Astrocyte (in vitro differentiated cells and primary cell): ENCODE measurements around the gene AKAP11. TPM values are rescaled to one million over a fixed set of nuclear protein-coding genes. Genes with fewer than 3 reads are reported as not detected.

Experiments
- DNase-seq: peaks from one replicate; pipeline ENCODE4 v3.0.0-alpha.2; 2010; ENCODE audit warnings: low read depth
- FAIRE-seq: peaks from 2 replicates; lab custom pipeline; 2011; peaks lifted over from hg19 to GRCh38; lab: Jason Lieb, UNC
- H2AFZ ChIP-seq: 2 replicates; pipeline ENCODE4 v1.6.0; 2012; ENCODE audit warnings: low read depth, low read length, inconsistent platforms
- H3K27ac ChIP-seq: 2 replicates; pipeline ENCODE4 v1.5.1; 2011; ENCODE audit warnings: low read depth, low read length, inconsistent platforms
- H3K27me3 ChIP-seq: 2 replicates; pipeline ENCODE4 v1.6.0; 2011; ENCODE audit warnings: low read length, inconsistent platforms; ENCODE audit not compliant: insufficient read depth
- H3K36me3 ChIP-seq: 2 replicates; pipeline ENCODE4 v1.5.1; 2011; ENCODE audit warnings: low read length, inconsistent platforms; ENCODE audit not compliant: insufficient read depth
- H3K4me1 ChIP-seq: 2 replicates; pipeline ENCODE4 v1.5.1; 2011; ENCODE audit warnings: low read length, inconsistent platforms; ENCODE audit not compliant: insufficient read depth
- H3K4me2 ChIP-seq: 2 replicates; pipeline ENCODE4 v1.6.0; 2012; ENCODE audit warnings: low read length, inconsistent platforms
- H3K4me3 ChIP-seq: 2 replicates; pipeline ENCODE4 v1.5.1; 2011; ENCODE audit warnings: low read depth, mild to moderate bottlenecking, low read length, inconsistent platforms; ENCODE audit not compliant: insufficient read depth
- H3K79me2 ChIP-seq: 2 replicates; pipeline ENCODE4 v1.6.0; 2012; ENCODE audit warnings: mild to moderate bottlenecking, low read length, inconsistent platforms; ENCODE audit not compliant: insufficient read depth
- H3K9ac ChIP-seq: 2 replicates; pipeline ENCODE4 v1.6.0; 2012; ENCODE audit warnings: mild to moderate bottlenecking, low read length, inconsistent platforms
- H3K9me3 ChIP-seq: 2 replicates; pipeline ENCODE4 v1.5.1; 2012; ENCODE audit warnings: low read depth, mild to moderate bottlenecking, low read length, inconsistent platforms; ENCODE audit not compliant: insufficient read depth
- H4K20me1 ChIP-seq: 2 replicates; pipeline ENCODE4 v1.6.0; 2012; ENCODE audit warnings: low read length, inconsistent platforms; ENCODE audit not compliant: insufficient read depth
- H3K27ac Mint-ChIP-seq: one replicate; pipeline ENCODE4 v1.8.0; 2021; ENCODE audit warnings: mild to moderate bottlenecking, mixed read lengths; ENCODE audit not compliant: unreplicated experiment
- H3K27me3 Mint-ChIP-seq: one replicate; pipeline ENCODE4 v1.8.0; 2021; ENCODE audit warnings: low read depth, mixed read lengths; ENCODE audit not compliant: unreplicated experiment
- H3K36me3 Mint-ChIP-seq: one replicate; pipeline ENCODE4 v1.8.0; 2021; ENCODE audit warnings: low read depth, mixed read lengths; ENCODE audit not compliant: unreplicated experiment
- H3K4me1 Mint-ChIP-seq: one replicate; pipeline ENCODE4 v1.8.0; 2021; ENCODE audit warnings: low read depth, mixed read lengths; ENCODE audit not compliant: unreplicated experiment
- H3K4me3 Mint-ChIP-seq: one replicate; pipeline ENCODE4 v1.8.0; 2021; ENCODE audit warnings: mild to moderate bottlenecking, moderate library complexity, mixed read lengths; ENCODE audit not compliant: unreplicated experiment
- H3K9me3 Mint-ChIP-seq: one replicate; pipeline ENCODE4 v1.8.0; 2021; ENCODE audit warnings: mild to moderate bottlenecking, mixed read lengths; ENCODE audit not compliant: unreplicated experiment
- CTCF ChIP-seq: IDR thresholded peaks from 2 replicates; pipeline ENCODE4 v1.5.1; 2011; ENCODE audit warnings: low read depth, mild to moderate bottlenecking, inconsistent platforms, low read length, moderate library complexity; ENCODE audit not compliant: insufficient read depth
- EZH2 ChIP-seq: IDR thresholded peaks from 2 replicates; pipeline ENCODE4 v1.6.1; 2012; ENCODE audit warnings: mild to moderate bottlenecking, low read length, inconsistent platforms; ENCODE audit not compliant: insufficient read depth
- total RNA-seq: library from RNA; stranded (reverse); gene quantifications from 2 replicates; pipeline ENCODE4 v1.2.1, GENCODE V29; 2021

AKAP11 gene
- total RNA-seq, 1 donor from 2014 or later = 29.7 TPM

DNA sequence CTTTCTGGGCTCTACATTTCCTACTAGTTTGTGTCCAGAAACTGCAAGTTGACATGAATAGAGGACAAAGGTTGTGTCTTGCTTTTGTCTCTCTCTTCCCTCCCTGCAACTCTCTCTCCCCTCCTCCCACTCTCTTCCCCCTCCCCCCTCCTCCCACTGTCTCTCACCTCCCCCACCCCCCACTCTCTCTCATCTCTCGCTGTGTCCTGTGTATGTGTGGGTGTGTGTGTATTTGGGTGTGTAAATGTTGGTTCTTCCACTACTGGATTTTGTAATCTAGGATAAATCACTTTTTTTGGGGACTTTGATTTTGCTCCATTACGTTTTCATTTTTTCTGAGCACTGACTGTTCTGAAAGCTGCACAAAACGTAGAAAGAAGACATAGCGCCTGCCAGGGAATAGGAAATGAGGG, 48.4 kb downstream of the AKAP11 start:
- H3K27ac ChIP-seq = no peak overlapping the region
- H3K9me3 ChIP-seq = no peaks in the 10 kb centered on the region
- no peak for TF ChIP-seq EZH2
- no peak for TF ChIP-seq CTCF
- DNase-seq (no peak), FAIRE-seq (no peak)
- H3K27ac Mint-ChIP-seq = no peak overlapping the region
- H3K27me3 Mint-ChIP-seq = no peaks in the 10 kb centered on the region
- H3K4me2 ChIP-seq = no peak overlapping the region
- no peak overlapping the region for H3K4me3 Mint-ChIP-seq
- peaks cover 4% of the 10 kb centered on the region for H3K4me1 Mint-ChIP-seq
- no peaks in the 10 kb centered on the region for H3K4me1 ChIP-seq
- no peaks in the 10 kb centered on the region for H3K27me3 ChIP-seq
- no peaks in the 10 kb centered on the region for H3K9me3 Mint-ChIP-seq
- no peaks in the 10 kb centered on the region for H3K79me2 ChIP-seq
- H3K9ac ChIP-seq = no peak overlapping the region
- H2AFZ ChIP-seq = no peak overlapping the region
- no peak overlapping the region for H3K4me3 ChIP-seq
- peaks cover 12% of the 10 kb centered on the region for H3K36me3 ChIP-seq
- no peaks in the 10 kb centered on the region for H3K36me3 Mint-ChIP-seq
- no peaks in the 10 kb centered on the region for H4K20me1 ChIP-seq

DNA sequence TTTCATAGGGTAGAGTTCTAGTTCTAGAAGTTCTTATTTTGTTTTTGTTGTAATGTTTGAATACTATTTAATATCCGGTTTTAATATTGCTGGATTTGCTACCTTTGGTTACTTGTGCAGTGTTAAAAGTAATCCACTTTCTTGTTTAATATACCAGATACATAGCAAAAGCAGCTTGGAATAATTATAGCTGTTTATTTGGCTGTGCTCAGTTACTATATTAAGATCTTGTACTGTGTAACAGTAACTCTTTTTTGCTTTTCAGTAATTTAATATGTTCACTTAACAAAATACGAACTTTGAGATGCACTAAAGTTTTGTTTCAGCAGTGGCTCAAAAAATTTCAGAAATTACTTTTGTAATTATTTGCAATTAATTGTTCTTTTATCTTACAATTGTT, 50.9 kb downstream of the AKAP11 start:
- H3K4me2 ChIP-seq = no peak overlapping the region
- Mint-ChIP-seq H3K36me3 (no peaks in the 10 kb centered on the region), H3K4me1 (peaks cover 4% of the 10 kb centered on the region), H3K4me3 (no peak overlapping the region), H3K9me3 (peaks cover 2% of the 10 kb centered on the region), H3K27me3 (no peaks in the 10 kb centered on the region), H3K27ac (no peak overlapping the region)
- H3K79me2 ChIP-seq = no peaks in the 10 kb centered on the region
- no peaks in the 10 kb centered on the region for H3K4me1 ChIP-seq
- no peak overlapping the region for H3K9ac ChIP-seq
- H3K36me3 ChIP-seq = peaks cover 7% of the 10 kb centered on the region
- no peak overlapping the region for H3K27ac ChIP-seq
- H3K4me3 ChIP-seq = no peak overlapping the region
- no peaks in the 10 kb centered on the region for H3K27me3 ChIP-seq
- TF ChIP-seq CTCF = no peak
- no peak for TF ChIP-seq EZH2
- DNase-seq (no peak), FAIRE-seq (no peak)
- no peak overlapping the region for H2AFZ ChIP-seq
- no peaks in the 10 kb centered on the region for H3K9me3 ChIP-seq
- H4K20me1 ChIP-seq = no peaks in the 10 kb centered on the region

GRCh38 chr13:42324704-42325103, 52.8 kb downstream of the AKAP11 start:
- FAIRE-seq (no peak), DNase-seq (no peak)
- H3K27me3 Mint-ChIP-seq = no peaks in the 10 kb centered on the region
- Histone ChIP-seq H3K4me2 (no peak overlapping the region), H4K20me1 (no peaks in the 10 kb centered on the region), H3K9me3 (no peaks in the 10 kb centered on the region), H3K4me1 (no peaks in the 10 kb centered on the region), H3K36me3 (no peaks in the 10 kb centered on the region), H3K79me2 (no peaks in the 10 kb centered on the region), H3K4me3 (no peak overlapping the region), H2AFZ (no peak overlapping the region), H3K9ac (no peak overlapping the region), H3K27ac (no peak overlapping the region), H3K27me3 (no peaks in the 10 kb centered on the region)
- H3K4me3 Mint-ChIP-seq = no peak overlapping the region
- H3K36me3 Mint-ChIP-seq = no peaks in the 10 kb centered on the region
- H3K27ac Mint-ChIP-seq = no peak overlapping the region
- peaks cover 2% of the 10 kb centered on the region for H3K9me3 Mint-ChIP-seq
- TF ChIP-seq EZH2 (no peak), CTCF (no peak)
- H3K4me1 Mint-ChIP-seq = peaks cover 4% of the 10 kb centered on the region
